Activated CD8-positive, alpha-beta memory T cell treated with anti-CD3 and anti-CD28 coated beads for 48 hours (primary cell): Measurements from ENCODE around the gene INTS14.
"Not testable (repeated sequence)": the region's sequence is repeated elsewhere in the genome, so short reads cannot be mapped to it uniquely, and the experiment has no call there.

Source experiments
- DNase-seq, 3 experiments: peaks; one replicate each; pipeline ENCODE4 v3.0.0-alpha.2; 2020; ENCODE audit warnings: low read depth in 2 of 3, low spot score in 2 of 3

Gene INTS14

DNA sequence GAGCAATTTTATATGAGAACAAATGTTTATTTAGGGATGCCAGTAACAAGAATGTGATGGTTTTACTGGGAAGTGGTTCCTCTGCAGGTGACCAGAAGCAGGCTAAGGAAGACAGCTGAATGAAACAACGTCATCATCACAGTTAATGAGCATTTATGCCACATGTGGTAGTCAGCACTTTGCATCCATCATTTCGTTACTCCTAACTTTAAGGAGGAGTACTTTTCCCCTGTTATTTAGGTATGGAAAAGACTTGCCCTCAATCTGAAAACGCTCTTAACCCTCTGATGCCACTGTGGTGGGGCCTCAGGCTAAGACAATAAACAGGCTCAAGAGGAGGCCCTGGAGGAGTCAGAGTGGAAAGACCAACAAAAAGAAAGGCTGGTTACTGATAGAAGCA, 31.2 kb downstream of the INTS14 start:
- DNase-seq, result no peak

DNA sequence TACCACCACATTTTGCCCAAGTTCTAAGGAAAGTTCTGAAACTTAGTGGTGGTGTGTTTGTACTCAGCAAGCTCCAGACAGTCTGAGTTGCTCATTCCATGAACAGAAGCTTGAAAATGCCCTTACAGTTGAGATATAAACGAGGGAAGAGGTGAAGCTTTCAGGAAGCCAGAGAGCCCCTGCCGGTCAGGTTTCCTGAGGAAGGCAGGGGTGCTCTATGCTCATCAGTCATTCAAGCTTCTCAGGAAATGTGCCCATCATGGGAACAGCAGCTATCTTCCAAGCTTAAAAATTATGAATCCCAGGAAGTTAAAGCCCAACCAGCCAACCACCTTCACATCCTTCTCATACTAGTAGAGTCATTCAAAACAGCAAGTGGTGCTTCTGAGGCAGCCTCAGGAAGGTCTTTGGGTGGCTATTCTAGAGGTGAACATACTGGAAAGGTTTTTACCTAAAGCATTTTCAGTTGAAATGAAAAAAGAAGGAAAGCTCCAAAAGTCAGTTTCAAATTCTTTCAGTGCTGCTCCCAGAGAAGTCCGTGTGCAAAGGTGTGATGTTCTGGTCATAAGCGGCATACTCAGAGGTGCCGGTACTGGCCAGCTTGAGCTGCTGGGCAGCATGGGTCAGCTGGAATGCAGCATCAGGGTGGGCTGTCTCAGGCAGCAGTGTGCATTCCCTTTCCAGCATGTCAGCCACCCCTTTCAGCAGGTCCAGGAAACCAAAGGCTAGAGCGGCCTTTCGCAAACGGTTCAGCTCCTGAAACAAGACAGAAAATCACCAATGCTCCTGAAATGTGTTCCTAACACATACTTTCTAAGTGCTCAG, 31.8 kb downstream of the INTS14 start:
- no peak for DNase-seq

DNA sequence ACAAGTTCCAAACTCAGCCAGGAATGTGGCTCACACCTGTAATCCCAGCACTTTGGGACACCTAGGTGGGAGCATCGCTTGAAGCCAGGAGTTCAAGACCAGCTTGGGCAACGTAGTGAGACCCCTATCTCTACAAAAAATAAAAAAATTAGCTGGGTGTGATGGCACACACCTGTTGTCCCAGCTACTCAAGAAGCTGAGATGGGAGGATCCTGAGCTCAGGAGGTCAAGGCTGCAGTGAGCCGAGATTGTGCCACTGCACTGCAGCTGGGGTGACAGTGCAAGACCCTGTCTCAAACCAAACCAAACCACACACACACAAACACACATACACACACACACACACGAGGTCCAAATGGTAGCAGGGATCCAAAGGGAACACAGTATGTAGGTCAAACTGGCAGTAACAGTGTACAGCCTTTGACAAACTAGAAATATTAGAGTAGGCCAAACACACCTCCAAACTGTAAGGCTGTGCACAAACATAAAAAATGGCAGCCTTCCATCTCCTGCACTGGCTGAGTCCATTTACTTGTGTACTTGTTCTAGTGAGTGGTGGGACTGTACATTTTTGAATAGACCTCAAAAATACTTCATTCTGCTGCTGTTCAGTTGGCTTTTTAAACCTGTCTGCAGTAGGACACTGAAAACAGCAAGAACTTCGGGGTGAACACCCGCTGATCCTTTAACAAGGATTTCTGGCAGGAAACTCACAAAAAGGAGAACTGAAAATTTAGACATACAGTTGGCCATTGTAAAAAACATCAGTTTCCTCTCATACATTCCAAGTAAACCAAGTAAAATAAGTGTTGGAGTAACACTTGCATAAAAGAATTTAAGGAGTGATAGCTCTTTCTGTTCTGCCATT, 33.6 kb downstream of the INTS14 start:
- DNase-seq, result no peak

DNA sequence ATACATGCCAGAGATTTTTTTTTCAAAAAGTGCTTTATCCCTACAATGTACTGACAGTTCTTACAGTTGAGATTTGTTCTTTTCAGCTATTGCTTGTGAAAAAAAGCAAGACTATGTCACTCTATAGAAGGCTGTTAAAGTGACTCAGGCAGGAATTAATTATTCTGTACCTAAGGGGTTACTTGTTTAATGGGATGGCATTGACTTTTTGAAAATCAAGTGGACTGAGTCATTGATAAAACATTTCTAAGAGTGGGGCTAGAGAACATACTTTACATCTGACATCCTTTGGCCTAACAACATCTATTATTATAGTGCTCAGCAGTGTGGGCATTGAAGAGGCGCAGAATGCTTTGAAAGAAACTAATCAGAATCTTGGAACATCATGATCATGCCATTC, 34.3 kb downstream of the INTS14 start:
- no peak for DNase-seq

DNA sequence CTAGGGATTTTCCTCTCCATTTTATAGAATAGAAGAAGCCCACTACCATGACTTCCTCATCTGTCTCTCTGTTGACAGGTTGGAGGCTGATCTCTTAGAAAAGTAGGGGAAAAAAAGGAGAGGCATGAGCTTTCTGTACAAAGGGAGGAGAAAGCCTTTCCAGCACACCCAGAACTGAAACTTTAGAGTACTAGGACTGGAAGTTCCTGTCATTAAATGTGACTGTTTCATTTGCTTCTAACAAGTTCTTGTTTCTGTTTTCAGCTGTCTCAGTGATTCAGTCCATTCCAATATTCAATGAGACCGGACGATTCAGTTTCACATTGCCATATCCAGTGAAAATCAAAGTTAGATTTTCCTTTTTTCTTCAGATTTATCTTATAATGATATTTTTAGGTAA, 39.0 kb downstream of the INTS14 start:
- DNase-seq, result no peak

DNA sequence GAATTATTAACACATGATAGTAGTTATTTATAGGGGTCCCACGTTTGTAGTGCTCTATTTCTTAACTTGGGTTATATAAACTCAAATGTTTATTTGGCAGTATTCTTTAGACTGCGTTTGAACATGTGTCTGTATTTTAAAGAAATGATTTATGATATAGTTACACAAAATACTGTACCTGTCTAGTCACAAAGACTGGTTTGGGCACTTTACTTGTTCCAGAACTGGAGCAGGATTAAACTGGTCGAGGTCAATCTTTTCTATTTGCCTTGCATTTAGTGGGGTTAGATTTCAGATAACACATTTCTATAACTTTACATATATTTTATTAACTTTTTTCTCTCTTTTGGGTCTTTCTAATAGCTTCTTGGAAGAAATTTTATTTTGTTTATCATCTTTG, 41.2 kb downstream of the INTS14 start:
- DNase-seq, result no peak

DNA sequence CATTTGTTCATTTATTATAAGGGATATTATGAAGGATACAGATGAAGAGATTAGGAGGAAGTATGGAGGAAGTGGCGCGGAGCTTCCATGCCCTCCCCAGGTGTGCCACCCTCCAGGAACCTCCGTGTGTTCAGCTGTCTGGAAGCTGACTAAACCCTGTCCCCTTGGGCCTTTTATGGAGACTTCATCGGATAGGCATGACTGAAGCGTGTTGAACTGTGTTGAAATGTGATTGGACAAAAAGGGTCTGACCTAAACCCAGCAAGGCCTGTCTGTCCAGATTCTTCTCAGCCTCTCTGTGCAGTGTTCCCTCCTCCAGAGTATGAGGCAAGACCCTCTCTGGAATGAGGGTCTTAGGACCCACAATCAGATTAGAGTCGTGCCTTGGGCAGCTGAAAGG, 49.0 kb downstream of the INTS14 start:
- DNase-seq, result no peak

DNA sequence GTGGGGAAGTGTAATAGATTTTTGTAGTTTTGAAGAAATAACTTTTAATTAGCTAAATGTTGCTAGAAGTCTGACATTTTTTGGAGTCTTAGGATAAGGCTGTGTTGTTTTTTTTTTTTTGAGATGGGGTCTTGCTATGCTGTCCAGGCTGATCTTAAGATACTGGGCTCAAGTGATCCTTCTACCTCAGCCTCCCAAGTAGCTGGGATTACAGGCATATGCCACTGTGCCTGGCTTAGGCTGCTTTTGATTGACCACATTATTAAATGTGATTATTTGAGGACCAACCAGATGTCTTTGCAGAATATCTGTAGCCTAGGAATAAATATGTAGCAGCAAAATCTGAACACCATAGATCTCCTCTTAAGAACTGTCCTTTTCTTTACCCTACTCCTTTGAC, 51.0 kb downstream of the INTS14 start:
- no peak for DNase-seq

DNA sequence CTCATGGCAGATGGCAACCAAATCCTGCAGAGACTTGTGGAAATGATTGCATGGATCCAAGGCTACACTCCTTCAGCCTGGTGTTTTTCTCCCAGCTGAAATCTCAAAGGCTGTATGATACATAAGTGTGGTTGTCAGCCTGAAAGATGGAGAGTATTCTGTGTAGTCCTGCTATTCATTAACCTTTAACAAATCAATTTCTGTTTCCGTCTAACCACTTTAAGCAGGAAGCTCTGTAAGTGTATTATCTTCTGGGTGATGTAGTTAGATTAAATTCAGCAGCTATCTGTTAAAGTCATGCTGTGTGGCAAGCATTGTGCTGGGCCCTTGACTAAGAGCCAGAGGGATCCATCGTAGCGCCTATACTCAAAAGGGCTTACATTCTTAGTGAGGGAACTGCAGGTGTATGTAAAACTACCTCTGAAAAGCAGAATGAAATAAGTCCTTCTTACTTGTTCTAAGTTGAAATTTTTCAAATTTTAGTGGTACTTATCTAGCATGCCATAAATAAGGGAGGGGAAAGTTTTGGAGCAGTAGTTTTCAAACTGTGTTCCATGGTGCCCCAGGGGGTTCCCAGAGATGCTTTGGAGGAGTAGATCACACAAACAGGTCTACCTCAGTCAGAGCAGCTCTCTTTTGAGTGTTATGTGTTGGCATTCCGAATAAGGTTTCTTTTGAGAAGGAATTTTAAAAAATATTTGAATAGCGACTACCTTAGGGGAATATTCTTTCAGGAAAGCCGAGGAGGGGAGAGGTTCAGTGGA, 51.8 kb downstream of the INTS14 start:
- DNase-seq, result no peak

DNA sequence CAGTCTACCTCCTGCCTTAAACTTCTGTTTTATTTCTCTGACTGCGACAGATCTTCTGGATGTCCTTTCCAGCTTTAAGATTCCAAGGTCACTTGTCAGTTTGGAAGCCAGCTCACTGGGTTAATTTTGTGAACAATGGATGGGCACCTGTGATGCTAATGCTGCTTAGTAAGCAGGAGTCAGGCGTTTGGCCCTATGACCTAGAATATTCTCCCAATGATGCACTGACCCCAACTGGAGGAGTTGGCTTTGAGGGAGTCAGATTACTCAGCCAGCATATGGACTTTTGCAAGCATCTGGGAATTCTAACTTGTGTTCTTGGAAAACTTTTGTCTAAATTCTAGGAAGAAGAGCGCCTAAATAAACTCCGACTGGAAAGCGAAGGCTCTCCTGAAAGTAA, 52.6 kb downstream of the INTS14 start:
- DNase-seq, result no peak

DNA sequence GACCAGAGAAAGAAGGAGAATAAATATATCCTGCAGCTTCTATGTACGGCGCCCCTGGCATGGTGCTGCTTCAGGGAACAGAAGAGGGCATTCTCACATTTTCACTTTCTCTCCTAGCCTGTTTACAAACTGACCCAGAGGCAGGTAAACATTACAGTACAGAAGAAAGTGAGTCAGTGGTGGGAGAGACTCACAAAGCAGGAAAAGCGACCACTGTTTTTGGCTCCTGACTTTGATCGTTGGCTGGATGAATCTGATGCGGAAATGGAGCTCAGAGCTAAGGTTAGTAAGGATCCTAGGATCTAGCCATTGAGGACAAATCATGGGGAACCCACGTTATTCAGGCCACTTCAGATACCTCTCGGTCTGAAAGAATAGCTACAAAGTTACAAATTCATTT, 54.3 kb downstream of the INTS14 start:
- no peak for DNase-seq

DNA sequence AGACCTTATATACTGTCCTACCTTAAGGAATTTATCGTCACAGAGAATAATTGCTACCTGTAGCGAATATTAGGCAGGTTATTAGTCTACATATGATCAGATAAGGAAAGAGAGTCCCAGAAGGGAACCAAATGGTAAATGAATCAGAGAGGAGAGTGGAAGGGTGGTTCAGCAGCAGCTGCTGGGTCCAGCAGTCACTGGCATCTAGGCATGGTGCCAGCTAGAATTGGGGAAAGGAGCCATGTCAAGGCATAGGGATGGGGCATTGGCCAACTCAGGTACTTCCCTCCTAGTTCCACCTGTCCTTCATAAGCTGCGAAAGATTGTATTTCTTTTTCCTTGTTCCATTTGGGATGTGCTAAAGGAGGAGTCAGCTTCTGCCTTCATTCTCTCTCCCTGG, 57.2 kb downstream of the INTS14 start:
- no peak for DNase-seq

DNA sequence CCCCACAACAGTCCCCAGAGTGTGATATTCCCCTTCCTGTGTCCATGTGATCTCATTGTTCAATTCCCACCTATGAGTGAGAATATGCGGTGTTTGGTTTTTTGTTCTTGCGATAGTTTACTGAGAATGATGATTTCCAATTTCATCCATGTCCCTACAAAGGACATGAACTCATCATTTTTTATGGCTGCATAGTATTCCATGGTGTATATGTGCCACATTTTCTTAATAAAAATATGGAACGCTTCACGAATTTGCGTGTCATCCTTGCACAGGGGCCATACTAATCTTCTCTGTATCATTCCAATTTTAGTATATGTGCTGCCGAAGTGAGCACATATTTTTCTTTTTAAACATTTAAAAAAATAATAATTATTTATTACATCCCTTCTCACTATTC, 58.1 kb downstream of the INTS14 start:
- DNase-seq, result not testable (repeated sequence)

DNA sequence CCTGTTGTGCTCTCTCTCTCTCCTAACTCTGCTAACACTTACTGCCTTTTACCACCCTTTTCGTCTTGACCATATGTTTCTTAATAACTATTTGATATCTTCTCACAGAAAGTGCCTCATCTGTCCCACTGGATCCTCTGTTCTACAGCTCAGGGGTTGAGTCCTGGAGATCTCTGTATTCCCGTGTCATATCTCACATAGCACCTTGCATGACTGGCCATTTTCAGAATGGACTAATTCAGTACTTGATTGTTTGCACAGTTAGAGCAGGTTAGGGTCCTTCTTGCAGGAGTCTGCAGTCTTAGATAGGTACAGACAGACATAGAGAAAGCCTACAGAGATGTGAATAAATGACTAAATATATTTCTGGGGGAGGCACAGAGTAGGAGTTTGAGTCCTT, 59.7 kb downstream of the INTS14 start:
- no peak for DNase-seq

DNA sequence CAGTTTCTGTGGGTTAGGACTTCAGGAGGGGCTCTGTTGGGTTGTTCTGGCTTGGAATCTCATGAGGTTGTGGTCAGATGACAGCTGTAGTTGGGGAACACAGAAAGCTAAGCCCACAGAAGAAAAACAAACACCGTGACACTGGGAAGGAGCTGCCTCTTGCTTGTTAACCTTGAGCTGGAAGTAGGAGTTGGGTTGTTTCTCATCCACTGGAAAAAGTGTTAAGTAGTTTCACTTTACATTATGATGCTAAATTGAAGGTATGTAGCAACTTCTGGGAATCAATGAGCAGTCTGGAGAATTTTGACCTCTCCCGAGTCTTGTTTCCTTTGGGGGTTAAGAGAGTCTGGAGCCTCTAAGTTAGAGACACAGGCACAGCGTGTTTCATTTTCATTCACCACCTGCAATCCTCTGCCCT, 60.2 kb downstream of the INTS14 start:
- DNase-seq, result no peak

DNA sequence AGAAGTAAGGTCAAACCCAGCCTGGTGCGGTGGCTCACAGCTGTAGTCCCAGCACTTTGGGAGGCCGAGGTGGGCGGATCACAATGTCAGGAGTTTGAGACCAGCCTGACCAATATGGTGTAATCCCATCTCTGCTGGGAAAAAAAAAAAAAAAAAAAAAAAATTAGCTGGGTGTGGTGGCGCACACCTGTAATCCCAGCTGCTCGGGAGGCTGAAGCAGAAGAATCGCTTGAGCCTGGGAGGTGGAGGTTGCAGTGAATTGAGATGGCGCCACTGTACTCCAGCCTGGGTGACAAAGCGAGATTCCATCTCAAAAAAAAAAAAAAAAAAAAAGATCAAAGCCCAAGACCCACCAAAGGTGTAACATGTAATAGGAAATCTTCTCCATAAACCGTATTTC, 61.6 kb downstream of the INTS14 start:
- DNase-seq, result not testable (repeated sequence)

DNA sequence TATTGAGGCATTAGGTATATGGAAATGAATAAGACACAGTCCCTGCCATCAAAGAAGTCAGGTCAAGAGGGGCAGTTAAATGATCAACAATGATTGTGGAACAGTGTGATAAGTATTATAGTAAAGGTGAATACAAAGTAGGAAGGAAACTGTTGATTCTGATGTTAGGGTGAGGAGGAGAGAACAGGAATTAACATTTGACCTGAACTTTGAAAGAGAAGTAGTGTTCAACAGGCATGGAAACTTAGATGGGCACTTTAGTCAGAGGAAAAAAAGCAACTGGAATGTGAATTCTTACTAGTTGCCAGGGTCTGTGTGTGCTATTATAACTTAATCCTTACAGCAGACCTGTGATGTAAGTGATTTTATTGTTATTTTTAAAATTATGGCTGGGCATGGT, 63.1 kb downstream of the INTS14 start:
- no peak for DNase-seq

DNA sequence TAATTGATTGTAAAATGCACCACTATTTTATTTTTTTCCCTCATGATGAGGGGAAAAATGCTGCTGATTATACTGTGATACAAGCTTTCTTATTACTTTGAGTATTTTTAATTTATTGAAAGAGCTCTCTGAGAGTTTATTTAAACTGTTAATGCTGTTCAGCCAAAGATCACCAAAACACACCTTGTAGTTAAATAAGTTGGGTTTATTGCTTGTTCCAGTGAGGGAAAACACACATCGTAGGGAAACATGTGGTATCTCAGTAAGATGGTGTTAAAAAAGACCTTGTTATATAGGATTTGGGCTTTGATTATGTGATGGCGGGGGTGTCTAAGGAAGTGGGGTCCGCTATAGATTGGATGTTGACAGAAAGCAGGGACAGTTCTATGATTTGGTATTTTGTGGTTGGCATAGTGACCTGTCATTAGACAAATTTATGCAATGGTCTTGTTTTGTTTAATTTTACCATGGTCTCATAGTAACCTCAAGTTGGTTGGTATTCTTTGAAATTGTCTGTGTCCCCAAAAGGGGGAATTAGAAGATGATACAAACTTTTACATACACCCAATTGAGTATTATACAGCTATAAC, 69.6 kb downstream of the INTS14 start:
- no peak for DNase-seq

DNA sequence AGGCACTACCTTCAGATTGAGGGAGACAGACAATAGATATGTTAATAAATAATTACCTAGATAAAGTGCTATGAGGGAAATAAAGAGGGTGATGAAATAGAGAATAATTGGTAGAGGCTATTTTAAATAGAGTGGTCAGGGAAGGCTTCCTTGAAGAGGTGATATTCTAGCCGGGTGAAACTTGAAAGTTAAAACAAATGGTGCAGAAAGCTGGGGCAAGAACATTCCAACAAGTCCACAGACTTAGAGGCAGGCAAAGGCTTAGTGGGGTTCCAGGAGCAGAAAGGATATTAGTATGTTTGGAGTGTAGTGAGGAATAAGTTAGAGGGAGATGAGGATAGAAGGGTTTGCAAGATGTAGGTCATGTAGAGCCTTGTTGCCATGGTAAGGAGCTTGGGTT, 70.6 kb downstream of the INTS14 start:
- no peak for DNase-seq

DNA sequence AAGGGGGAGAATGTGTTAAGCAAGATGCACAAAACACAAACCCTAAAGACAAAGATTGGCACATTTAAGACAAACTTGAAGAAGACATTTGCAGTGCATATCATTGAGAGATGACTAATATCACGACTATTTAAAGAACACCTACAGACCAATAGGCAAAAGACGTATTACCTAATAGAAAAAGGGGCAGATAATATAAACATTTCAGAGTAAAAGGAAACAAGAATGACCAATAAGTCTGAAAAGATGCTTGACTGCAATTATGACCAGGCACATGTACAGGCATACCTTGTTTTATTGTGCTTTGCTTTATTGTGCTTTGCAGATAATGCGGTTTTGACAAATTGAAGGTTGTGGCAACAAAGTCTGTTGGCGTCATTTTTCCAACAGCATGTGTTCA, 75.7 kb downstream of the INTS14 start:
- no peak for DNase-seq

DNA sequence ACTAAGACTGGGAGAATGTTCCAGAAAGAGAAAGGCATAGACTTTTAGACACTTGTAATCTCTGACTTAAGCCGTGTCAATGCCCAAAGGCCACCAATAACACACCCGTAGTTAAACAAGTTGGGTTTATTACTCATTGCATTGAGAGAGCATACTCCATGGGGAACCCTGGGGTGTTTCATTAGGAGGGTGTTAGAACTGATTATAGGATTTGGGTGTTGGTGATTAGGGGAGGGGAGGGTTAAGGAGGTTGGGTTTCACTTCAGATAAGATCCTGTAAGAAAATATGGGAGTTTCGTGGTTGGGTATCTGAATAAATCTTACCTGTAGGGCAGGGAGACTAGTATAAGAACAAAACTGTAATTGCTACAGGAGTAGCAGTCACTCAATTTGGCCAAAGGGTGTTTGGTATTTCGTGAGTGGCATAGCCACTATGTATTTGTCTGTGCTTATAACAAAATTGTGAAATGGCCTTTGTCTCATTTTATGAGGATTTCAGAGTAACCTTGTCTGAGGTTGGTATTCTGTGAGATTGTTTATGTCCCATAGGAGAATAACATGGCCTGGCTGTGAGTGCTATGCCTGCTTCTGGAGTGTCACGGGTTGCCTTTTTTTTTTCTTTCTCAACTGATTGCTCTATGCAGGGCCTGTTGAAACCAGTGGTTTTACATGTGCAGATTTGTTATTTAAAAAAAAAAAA, 77.7 kb downstream of the INTS14 start:
- DNase-seq, result no peak
